ENCODE measurements around the gene RTBDN.

Gene RTBDN

DNA sequence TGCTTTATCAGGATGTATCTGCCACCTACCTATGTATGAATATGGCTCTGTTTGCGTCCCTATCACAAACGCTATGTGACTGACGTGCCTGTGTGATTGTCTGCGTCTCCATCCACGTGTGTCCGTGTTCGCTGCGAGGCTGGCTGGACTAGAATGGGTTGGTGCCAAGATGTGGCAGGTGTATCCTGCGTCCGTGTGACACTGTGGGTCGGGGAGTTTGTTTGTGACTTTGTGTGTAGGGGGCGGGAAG lies 52.3 kb downstream of the RTBDN start:
- Histone ChIP-seq H3K27me3 (no peaks in the 10 kb centered on the region), H3K9me3 (no peaks in the 10 kb centered on the region), H3K36me3 (no peaks in the 10 kb centered on the region), H3K4me1 (peaks cover 42% of the 10 kb centered on the region), H3K4me3 (ENCODE audit: low read depth, low read length) (peak overlapping the region; percentile 59)
- DNase-seq = no peak
- TF ChIP-seq, protein P1, sequence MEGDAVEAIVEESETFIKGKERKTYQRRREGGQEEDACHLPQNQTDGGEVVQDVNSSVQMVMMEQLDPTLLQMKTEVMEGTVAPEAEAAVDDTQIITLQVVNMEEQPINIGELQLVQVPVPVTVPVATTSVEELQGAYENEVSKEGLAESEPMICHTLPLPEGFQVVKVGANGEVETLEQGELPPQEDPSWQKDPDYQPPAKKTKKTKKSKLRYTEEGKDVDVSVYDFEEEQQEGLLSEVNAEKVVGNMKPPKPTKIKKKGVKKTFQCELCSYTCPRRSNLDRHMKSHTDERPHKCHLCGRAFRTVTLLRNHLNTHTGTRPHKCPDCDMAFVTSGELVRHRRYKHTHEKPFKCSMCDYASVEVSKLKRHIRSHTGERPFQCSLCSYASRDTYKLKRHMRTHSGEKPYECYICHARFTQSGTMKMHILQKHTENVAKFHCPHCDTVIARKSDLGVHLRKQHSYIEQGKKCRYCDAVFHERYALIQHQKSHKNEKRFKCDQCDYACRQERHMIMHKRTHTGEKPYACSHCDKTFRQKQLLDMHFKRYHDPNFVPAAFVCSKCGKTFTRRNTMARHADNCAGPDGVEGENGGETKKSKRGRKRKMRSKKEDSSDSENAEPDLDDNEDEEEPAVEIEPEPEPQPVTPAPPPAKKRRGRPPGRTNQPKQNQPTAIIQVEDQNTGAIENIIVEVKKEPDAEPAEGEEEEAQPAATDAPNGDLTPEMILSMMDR (IDR thresholded peaks at IDR 0.05; ENCODE audit: low read depth, low read length) = no peak

DNA sequence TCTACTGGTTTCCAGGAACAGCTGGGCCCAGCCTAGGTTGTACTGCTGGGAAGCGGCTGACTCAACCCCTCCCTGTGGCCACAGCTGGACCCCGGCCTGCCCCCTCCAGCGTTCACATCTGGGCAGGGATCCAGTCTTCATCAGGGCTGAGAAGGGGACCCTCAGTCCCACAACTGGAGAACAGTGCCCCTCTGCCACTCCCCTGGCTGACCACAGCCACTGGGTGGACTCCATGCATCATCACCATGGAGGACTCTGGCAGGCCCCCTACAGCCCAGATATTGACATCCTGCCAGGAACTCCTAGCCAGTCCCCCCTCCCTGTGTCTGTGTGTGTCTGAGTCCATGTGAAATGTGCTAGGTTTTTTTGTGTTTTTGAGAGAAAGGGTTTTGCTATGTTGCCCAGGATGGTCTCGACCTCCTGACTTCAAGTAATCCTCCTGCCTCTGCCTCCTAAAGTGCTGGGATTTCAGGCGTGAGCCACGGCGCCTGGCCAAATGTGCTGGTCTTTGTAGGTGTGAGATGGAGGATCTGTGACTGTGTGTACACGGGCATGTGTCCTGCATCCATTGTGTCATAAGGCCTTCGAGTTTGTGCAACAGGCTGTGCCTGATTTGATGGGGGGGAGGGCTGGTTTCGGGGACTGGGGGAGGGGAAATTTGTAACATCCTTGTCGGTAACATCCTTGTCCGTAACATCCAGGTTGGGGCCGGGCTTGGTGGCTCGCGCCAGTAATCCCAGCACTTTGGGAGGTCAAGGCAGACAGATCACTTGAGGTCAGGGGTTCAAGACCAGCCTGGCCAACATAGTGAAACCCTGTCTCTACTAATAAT lies 55.0 kb downstream of the RTBDN start:
- TF ChIP-seq, protein P1 (IDR thresholded peaks at IDR 0.05; ENCODE audit: low read depth, low read length) = peak; percentile 25; the same call in 1 of the 2 replicates
- Histone ChIP-seq H3K4me3 (ENCODE audit: low read depth, low read length) (peak overlapping the region; percentile 65), H3K4me1 (peaks cover 25% of the 10 kb centered on the region), H3K27me3 (no peaks in the 10 kb centered on the region), H3K36me3 (no peaks in the 10 kb centered on the region), H3K9me3 (no peaks in the 10 kb centered on the region)
- peak; percentile 78 for DNase-seq

DNA sequence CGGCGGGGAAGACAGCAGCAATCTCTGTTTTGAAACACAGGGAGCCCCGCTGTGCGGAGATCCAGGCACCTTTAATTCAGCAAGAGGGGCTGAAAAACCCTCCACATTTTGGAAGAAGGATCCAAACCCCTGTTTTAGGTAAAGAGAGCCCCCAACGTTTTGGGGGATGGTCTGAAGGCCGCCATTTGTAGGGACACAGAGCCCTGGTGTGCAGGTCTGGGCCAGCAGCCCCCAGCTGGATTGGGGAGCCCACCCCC lies 55.5 kb downstream of the RTBDN start:
- peak overlapping the region; percentile 65 for H3K4me3 ChIP-seq (ENCODE audit: low read depth, low read length)
- DNase-seq = no peak

DNA sequence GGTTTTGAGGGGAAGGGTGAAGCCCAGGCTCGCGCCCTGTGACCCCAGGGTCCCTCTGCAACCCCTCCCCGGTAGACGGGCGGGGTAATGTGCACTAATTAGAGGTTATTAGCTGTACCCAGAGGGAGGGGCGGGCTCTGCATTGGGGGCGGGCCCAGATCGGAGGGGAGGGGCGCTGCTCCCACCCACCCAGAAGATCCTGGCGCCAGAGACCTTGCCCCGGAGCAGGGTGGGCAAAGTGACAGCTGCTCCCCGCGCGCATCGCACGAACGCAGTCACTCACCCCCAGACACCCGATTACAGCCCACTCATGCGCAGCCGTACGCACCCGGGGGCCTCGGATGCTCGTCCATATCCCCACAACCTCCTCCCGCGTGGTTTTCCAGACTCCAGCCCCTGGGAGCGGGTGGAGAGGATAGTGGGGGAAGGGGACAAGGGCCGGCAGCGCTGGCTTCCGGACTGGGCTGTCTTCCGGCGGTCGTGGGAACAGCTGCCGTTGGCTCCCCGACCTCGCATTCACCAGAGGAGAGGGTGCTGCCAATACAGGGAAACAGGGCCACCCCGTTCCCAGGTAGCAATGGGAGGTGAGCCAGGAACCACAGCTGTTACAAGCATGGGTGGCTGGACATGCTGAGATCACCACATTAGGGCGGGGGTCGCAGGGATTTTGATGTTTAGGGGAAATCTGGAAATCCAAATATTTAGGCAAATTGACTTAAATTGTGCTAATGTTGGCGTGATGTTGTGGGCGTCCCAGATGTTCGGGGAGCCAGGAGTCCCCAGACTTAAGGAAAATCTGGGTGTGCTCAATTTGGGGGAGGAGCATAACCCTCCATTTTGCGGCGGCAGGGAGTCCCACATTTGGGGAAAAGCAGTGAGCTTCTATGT lies 56.1 kb downstream of the RTBDN start:
- TF ChIP-seq, protein P1 (IDR thresholded peaks at IDR 0.05; ENCODE audit: low read depth, low read length) = no peak
- Histone ChIP-seq H3K36me3 (no peaks in the 10 kb centered on the region), H3K4me3 (ENCODE audit: low read depth, low read length) (peak overlapping the region; percentile 65), H3K27me3 (no peaks in the 10 kb centered on the region), H3K4me1 (peaks cover 14% of the 10 kb centered on the region), H3K9me3 (no peaks in the 10 kb centered on the region)
- peak; percentile 90 for DNase-seq

More for the DNA sequence above, 55.5 kb downstream of the RTBDN start:
- Histone ChIP-seq H3K36me3 (no peaks in the 10 kb centered on the region), H3K4me1 (peaks cover 20% of the 10 kb centered on the region), H3K9me3 (no peaks in the 10 kb centered on the region), H3K27me3 (no peaks in the 10 kb centered on the region)
- TF ChIP-seq, protein P1 (IDR thresholded peaks at IDR 0.05; ENCODE audit: low read depth, low read length) = no peak

DNA sequence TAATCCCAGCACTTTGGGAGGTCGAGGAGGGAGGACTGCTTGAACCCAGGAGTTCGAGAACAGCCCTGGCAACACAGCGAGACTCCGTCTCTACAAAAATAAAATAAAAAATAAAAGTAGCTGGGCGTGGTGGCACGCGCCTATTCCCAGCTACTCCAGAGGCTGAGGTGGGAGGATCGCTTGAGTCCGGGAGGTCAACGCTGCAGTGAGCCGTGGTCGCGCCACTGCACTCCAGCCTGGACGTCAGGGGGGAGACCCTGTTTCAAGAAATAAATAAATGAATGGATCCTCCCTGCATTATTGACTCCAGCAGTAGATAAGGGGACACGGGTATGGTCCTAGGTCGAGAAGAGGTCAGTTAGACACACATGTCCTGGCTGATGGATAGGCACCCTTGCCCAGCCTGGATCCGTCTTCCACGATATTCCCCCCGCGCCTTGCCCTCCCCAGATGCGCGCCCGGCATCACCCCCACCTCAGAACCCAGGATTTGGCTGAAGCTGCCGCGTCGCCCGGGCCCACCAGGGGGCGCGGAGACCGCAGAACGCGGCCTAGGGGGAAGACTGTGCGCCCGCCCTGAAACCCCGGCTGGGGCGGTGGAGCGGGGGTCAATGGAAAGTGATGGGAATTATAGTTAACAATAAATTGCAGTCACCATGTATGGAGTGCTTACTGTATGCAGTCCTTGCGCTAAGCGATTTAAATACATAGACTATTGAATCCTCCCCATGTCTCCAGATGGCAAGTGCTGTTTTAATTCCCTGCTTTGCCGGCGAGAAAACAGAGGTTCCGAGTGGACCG lies 57.0 kb downstream of the RTBDN start:
- Histone ChIP-seq H3K36me3 (no peaks in the 10 kb centered on the region), H3K4me3 (ENCODE audit: low read depth, low read length) (peak overlapping the region; percentile 65), H3K27me3 (no peaks in the 10 kb centered on the region), H3K9me3 (no peaks in the 10 kb centered on the region), H3K4me1 (peaks cover 14% of the 10 kb centered on the region)
- DNase-seq = peak; percentile 92
- TF ChIP-seq, protein P1 (IDR thresholded peaks at IDR 0.05; ENCODE audit: low read depth, low read length) = peak; percentile 83

Measured in BE2C (cell line).